Endothelial cell of umbilical vein (primary cell): ENCODE data around the gene CFAP126. TPM values are rescaled to one million over a fixed set of nuclear protein-coding genes. Genes with fewer than 3 reads are reported as not detected.
"Not testable (repeated sequence)": the region's sequence is repeated elsewhere in the genome, so short reads cannot be mapped to it uniquely, and the experiment has no call there.

Experiments
- BruUV-seq: library from RNA; stranded (reverse); fragments of 400-500 nt; replicated peaks from 2 replicates; lab custom pipeline; 2021; lab: Mats Ljungman, UMichigan
- CTCF ChIA-PET: fragments of 300-600, 350-600 bp; sonication (Branson Sonifier 250); formaldehyde crosslinking; loops from one replicate; lab custom pipeline; 2021; ENCODE audit warnings: antibody characterized with exemption, inconsistent platforms; lab: Charles Lee
- POLR2A ChIA-PET: fragments of 300-600, 350-600 bp; sonication (Branson Sonifier 250); formaldehyde crosslinking; loops from one replicate; lab custom pipeline; 2021; ENCODE audit warnings: antibody characterized with exemption, inconsistent platforms; lab: Charles Lee
- DNase-seq: peaks from one replicate; pipeline ENCODE4 v3.0.0-alpha.2; 2011; ENCODE audit warnings: low read depth, low spot score
- FAIRE-seq: peaks from 2 replicates; lab custom pipeline; 2011; peaks lifted over from hg19 to GRCh38; lab: Jason Lieb, UNC
- H2AFZ ChIP-seq: 2 replicates; pipeline ENCODE4 v1.6.0; 2012; ENCODE audit warnings: low read depth, low read length, control low read depth, inconsistent platforms
- H3K27ac ChIP-seq: 2 replicates; pipeline ENCODE4 v1.5.1; 2011; ENCODE audit warnings: low read depth, mild to moderate bottlenecking, control low read depth, low read length, moderate library complexity; ENCODE audit not compliant: insufficient read depth
- H3K27me3 ChIP-seq, 2 experiments: 2 replicates each; pipeline versions ENCODE4 v1.6.0 to v1.6.1; 2011; ENCODE audit warnings: low read length in 2 of 2, mixed read lengths in 1 of 2; ENCODE audit not compliant: control insufficient read depth in 2 of 2, insufficient read depth in 2 of 2
- H3K36me3 ChIP-seq, 2 experiments: 2 replicates in 1 of 2; 3 replicates in 1 of 2; pipeline ENCODE4 v1.5.1; 2011; ENCODE audit warnings: low read length in 2 of 2, mild to moderate bottlenecking in 1 of 2, moderate library complexity in 1 of 2; ENCODE audit not compliant: control insufficient read depth in 2 of 2, insufficient read depth in 2 of 2; ENCODE audit errors: extremely low read depth in 1 of 2
- H3K4me1 ChIP-seq: 3 replicates; pipeline ENCODE4 v1.5.1; 2011; ENCODE audit warnings: mild to moderate bottlenecking, low read length; ENCODE audit not compliant: control insufficient read depth, insufficient read depth; ENCODE audit errors: extremely low read depth
- H3K4me2 ChIP-seq: 2 replicates; pipeline ENCODE4 v1.6.1; 2011; ENCODE audit warnings: low read length, control low read depth, mixed read lengths; ENCODE audit not compliant: insufficient read depth
- H3K4me3 ChIP-seq, 3 experiments: fragments of 200-600 bp in 1 of 3; sonication (generic), shearing (Covaris generic) in 1 of 3; replicated peaks in 1 of 3; 2 replicates each; pipeline ENCODE4 v1.5.1; 2011 to 2016; ENCODE audit warnings: control low read depth in 3 of 3, low read length in 3 of 3, mild to moderate bottlenecking in 2 of 3, inconsistent platforms in 1 of 3, low read depth in 1 of 3, moderate library complexity in 1 of 3; ENCODE audit not compliant: insufficient read depth in 1 of 3
- H3K79me2 ChIP-seq: 2 replicates; pipeline ENCODE4 v1.6.0; 2012; ENCODE audit warnings: low read length, inconsistent platforms; ENCODE audit not compliant: control insufficient read depth, insufficient read depth
- H3K9ac ChIP-seq: replicated peaks from 2 replicates; pipeline ENCODE3; 2011; ENCODE audit warnings: low read length, control low read depth; ENCODE audit not compliant: insufficient read depth; ENCODE audit errors: extremely low read depth
- H3K9me1 ChIP-seq: replicated peaks from 3 replicates; pipeline ENCODE4 v1.6.0; 2011; ENCODE audit warnings: mild to moderate bottlenecking, low read length; ENCODE audit not compliant: control insufficient read depth, insufficient read depth; ENCODE audit errors: extremely low read depth
- H3K9me3 ChIP-seq: replicated peaks from 2 replicates; pipeline ENCODE4 v1.5.1; 2012; ENCODE audit warnings: low read length, inconsistent platforms; ENCODE audit not compliant: control insufficient read depth, insufficient read depth
- H4K20me1 ChIP-seq: replicated peaks from 2 replicates; pipeline ENCODE3; 2011; ENCODE audit warnings: mild to moderate bottlenecking, low read length; ENCODE audit not compliant: control insufficient read depth, insufficient read depth; ENCODE audit errors: extremely low read depth
- EZH2 ChIP-seq: IDR thresholded peaks from 2 replicates; pipeline ENCODE4 v1.6.1; 2012; ENCODE audit warnings: borderline replicate concordance, low read depth, mild to moderate bottlenecking, moderate library complexity, low read length, inconsistent platforms; ENCODE audit not compliant: severe bottlenecking
- FOS ChIP-seq: IDR thresholded peaks from 2 replicates; pipeline ENCODE4 v1.6.1; 2011; ENCODE audit warnings: mild to moderate bottlenecking, low read length, moderate library complexity, borderline replicate concordance; ENCODE audit not compliant: insufficient read depth
- GATA2 ChIP-seq: IDR thresholded peaks from 2 replicates; pipeline ENCODE4 v1.7.0; 2011; ENCODE audit warnings: low read depth, mild to moderate bottlenecking, moderate library complexity, mixed read lengths, low read length; ENCODE audit not compliant: insufficient read length, insufficient read depth
- JUN ChIP-seq: IDR thresholded peaks from 2 replicates; pipeline ENCODE4 v1.6.1; 2011; ENCODE audit warnings: borderline replicate concordance, low read depth; ENCODE audit not compliant: insufficient read length, insufficient read depth
- MYC ChIP-seq: IDR thresholded peaks from one replicate; pipeline ENCODE4 v1.6.1; 2011; ENCODE audit warnings: mild to moderate bottlenecking, low read depth, low read length
- POLR2A ChIP-seq: IDR thresholded peaks from 2 replicates; pipeline ENCODE4 v1.6.1; 2012; ENCODE audit warnings: low read depth, mild to moderate bottlenecking, control low read depth, low read length
- POLR2AphosphoS5 ChIP-seq: IDR thresholded peaks from 2 replicates; pipeline ENCODE4 v1.6.1; 2012; ENCODE audit warnings: low read depth, mild to moderate bottlenecking, control low read depth, low read length, moderate library complexity; ENCODE audit not compliant: insufficient read depth
- dilution Hi-C: fragments of 300-500 bp; cut with MboI; formaldehyde crosslinking; loops from one replicate; pipeline ENCODE4 v1.15.0; 2019; ENCODE audit warnings: low sequenced_read_pairs; ENCODE audit not compliant: extremely low pct_ligation_motif_present
- intact Hi-C: fragments of 100-400 bp; cut with micrococcal nuclease; formaldehyde crosslinking; loops from one replicate; pipeline ENCODE4 v1.10.0; 2022
- polyA plus RNA-seq, 4 experiments: library from polyadenylated mRNA; depleted of rRNA in 3 of 4; stranded (reverse) in 3 of 4; unstranded in 1 of 4; fragments of >200 nt; gene quantifications; 2 replicates each; pipeline versions ENCODE4 v1.2.1 to v1.2.3, GENCODE V29; 2011 to 2012; ENCODE audit warnings: missing spikeins in 1 of 4
- total RNA-seq: library from RNA; stranded (reverse); gene quantifications from 2 replicates; pipeline ENCODE4 v1.2.3, GENCODE V29; 2021
- TF ChIP-seq, protein P1 (sequence below), 2 donors: IDR thresholded peaks; 1 replicate in 1 of 2; 2 replicates in 1 of 2; pipeline ENCODE4 v1.5.1; 2011; ENCODE audit warnings: low read length in 2 of 2, mild to moderate bottlenecking in 2 of 2, moderate library complexity in 2 of 2, control low read depth in 1 of 2, inconsistent platforms in 1 of 2, low read depth in 1 of 2; ENCODE audit not compliant: insufficient read depth in 1 of 2; ENCODE audit errors: extremely low read depth in 1 of 2
- TF ChIP-seq, protein P2 (sequence below): IDR thresholded peaks from 2 replicates; pipeline ENCODE4 v1.6.1; 2011; ENCODE audit not compliant: insufficient read depth, insufficient read length

The CFAP126 gene
- total and polyA plus RNA-seq, 2 donors (not counting 3 experiments of a cell fraction or from before 2014, with no cell fraction given), result not detected

DNA sequence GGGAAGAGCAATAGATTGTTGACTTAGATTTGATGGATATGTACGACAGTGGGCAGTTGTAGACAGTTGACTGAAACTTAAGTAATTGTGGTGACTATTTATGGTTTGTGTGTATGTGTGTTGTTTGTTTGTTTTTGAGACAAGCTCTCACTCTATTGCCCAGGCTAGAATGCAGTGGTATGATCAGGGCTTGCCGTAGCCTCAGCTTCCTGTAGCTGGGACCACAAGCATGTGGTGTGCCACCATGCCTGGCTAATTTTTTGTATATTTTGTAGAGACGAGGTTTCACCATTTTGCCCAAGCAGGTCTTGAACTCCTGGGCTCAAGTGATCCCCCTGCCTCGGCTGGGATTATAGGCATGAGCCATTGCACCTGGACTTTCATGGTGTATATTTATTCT is 43.7 kb downstream of the CFAP126 start:
- Histone ChIP-seq H3K27ac (no peak overlapping the region), H3K4me3 (no peak overlapping the region), H3K36me3 (peaks cover 0 to 2% of the 10 kb centered on the region in 2 experiments), H2AFZ (no peak overlapping the region), H4K20me1 (no peaks in the 10 kb centered on the region), H3K9ac (no peak overlapping the region), H3K4me1 (no peaks in the 10 kb centered on the region), H3K79me2 (no peaks in the 10 kb centered on the region), H3K9me1 (peaks cover 4% of the 10 kb centered on the region), H3K4me2 (no peak overlapping the region), H3K9me3 (no peaks in the 10 kb centered on the region), H3K27me3 (no peaks in the 10 kb centered on the region)
- POLR2A ChIA-PET, result no interaction called here
- no peak for DNase-seq
- no TSS peak for BruUV-seq
- intact Hi-C loops (no loop called here), dilution Hi-C loops (no loop called here)
- CTCF ChIA-PET, result interaction anchor here (1.5 kb wide), 1 partner anchor 17 kb away, joined by 4 read pairs; no protein-coding TSS in a partner anchor
- TF ChIP-seq, protein P1, sequence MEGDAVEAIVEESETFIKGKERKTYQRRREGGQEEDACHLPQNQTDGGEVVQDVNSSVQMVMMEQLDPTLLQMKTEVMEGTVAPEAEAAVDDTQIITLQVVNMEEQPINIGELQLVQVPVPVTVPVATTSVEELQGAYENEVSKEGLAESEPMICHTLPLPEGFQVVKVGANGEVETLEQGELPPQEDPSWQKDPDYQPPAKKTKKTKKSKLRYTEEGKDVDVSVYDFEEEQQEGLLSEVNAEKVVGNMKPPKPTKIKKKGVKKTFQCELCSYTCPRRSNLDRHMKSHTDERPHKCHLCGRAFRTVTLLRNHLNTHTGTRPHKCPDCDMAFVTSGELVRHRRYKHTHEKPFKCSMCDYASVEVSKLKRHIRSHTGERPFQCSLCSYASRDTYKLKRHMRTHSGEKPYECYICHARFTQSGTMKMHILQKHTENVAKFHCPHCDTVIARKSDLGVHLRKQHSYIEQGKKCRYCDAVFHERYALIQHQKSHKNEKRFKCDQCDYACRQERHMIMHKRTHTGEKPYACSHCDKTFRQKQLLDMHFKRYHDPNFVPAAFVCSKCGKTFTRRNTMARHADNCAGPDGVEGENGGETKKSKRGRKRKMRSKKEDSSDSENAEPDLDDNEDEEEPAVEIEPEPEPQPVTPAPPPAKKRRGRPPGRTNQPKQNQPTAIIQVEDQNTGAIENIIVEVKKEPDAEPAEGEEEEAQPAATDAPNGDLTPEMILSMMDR (IDR thresholded peaks at IDR 0.05; ENCODE audit: extremely low read depth in 1 of 2, insufficient read depth in 1 of 2, low read depth in 1 of 2, low read length in 2 of 2), result no peak
- TF ChIP-seq FOS (no peak), POLR2AphosphoS5 (no peak), MYC (no peak), POLR2A (no peak), JUN (no peak), GATA2 (no peak), EZH2 (no peak)
- TF ChIP-seq, protein P2, sequence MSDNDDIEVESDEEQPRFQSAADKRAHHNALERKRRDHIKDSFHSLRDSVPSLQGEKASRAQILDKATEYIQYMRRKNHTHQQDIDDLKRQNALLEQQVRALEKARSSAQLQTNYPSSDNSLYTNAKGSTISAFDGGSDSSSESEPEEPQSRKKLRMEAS, result no peak
- no peak for FAIRE-seq

DNA sequence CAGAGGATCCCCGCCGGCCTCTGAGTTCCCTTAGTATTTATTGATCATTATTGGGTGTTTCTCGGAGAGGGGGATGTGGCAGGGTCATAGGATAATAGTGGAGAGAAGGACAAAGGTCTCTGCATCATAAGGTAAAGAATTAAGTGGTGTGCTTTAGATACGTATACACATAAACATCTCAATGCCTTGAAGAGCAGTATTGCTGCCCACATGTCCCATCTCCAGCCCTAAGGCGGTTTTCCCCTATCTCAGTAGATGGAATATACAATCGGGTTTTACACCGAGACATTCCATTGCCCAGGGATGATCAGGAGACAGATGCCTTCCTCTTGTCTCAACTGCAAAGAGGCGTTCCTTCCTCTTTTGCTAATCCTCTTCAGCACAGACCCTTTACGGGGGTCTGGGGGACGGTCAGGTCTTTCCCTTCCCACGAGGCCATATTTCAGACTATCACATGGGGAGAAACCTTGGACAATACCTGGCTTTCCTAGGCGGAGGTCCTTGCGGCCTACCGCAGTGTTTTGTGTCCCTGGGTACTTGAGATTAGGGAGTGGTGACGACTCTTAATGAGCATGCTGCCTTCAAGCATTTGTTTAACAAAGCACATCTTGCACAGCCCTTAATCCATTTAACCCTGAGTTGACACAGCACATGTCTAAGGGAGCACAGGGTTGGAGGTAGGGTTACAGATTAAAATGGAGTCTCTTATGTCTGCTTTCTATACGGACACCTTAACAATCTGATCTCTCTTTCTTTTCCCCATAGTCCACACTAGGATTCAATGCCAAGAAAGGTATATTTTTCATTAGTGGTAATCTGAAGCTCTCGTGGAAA is 51.6 kb downstream of the CFAP126 start:
- POLR2A ChIA-PET, H3K79me2 ChIP-seq, H3K4me3 ChIP-seq, H2AFZ ChIP-seq, H3K9ac ChIP-seq, FAIRE-seq, H3K27me3 ChIP-seq, H3K27ac ChIP-seq, DNase-seq, dilution Hi-C loops, H3K9me1 ChIP-seq, H3K9me3 ChIP-seq, H3K4me2 ChIP-seq, intact Hi-C loops, H3K36me3 ChIP-seq, BruUV-seq, H3K4me1 ChIP-seq, H4K20me1 ChIP-seq: not testable (repeated sequence)
- CTCF ChIA-PET, result interaction anchor here (0.7 kb wide), 1 partner anchor 9 kb away, joined by 4 read pairs; no protein-coding TSS in a partner anchor
